HepG2 (cell line): ENCODE measurements around the gene SP9. TPM values are rescaled to one million over a fixed set of nuclear protein-coding genes. Genes with fewer than 3 reads are reported as not detected.

Experiments
- ATF1 ChIP-seq: IDR thresholded peaks from 2 replicates; pipeline ENCODE4 v1.6.1; 2016; ENCODE audit warnings: mild to moderate bottlenecking, control low read depth
- DMAP1 ChIP-seq: IDR thresholded peaks from 2 replicates; pipeline ENCODE4 v1.6.1; 2016
- FLYWCH1 ChIP-seq: sonication (generic); formaldehyde crosslinking; IDR thresholded peaks from 2 replicates; pipeline ENCODE4 v1.8.1; 2023; ENCODE audit warnings: mild to moderate bottlenecking, missing genetic modification reagents
- GLI4 ChIP-seq: sonication (generic); formaldehyde crosslinking; IDR thresholded peaks from 2 replicates; pipeline ENCODE4 v1.5.1; 2020; ENCODE audit warnings: missing genetic modification reagents, mild to moderate bottlenecking, moderate library complexity, borderline replicate concordance
- NKX3-1 ChIP-seq: sonication (generic); formaldehyde crosslinking; IDR thresholded peaks from 2 replicates; pipeline ENCODE4 v1.5.0; 2020; ENCODE audit warnings: missing genetic modification reagents
- SOX6 ChIP-seq, 2 experiments: fragments of 450-650 bp in 1 of 2; sonication (generic) in 1 of 2; formaldehyde crosslinking in 1 of 2; IDR thresholded peaks; 2 replicates each; pipeline versions ENCODE4 v1.4.0 to v1.6.1; 2017 to 2020; ENCODE audit warnings: antibody characterized with exemption in 1 of 2, mild to moderate bottlenecking in 1 of 2, missing genetic modification reagents in 1 of 2
- ZBTB1 ChIP-seq: sonication (generic); formaldehyde crosslinking; IDR thresholded peaks from 2 replicates; pipeline ENCODE4 v1.4.0; 2020; ENCODE audit warnings: missing genetic modification reagents, borderline replicate concordance
- ZNF12 ChIP-seq: sonication (generic); formaldehyde crosslinking; IDR thresholded peaks from 2 replicates; pipeline ENCODE4 v1.5.0; 2020; ENCODE audit warnings: missing genetic modification reagents
- ZNF292 ChIP-seq: sonication (generic); formaldehyde crosslinking; IDR thresholded peaks from 2 replicates; pipeline ENCODE4 v1.8.1; 2022; ENCODE audit warnings: mild to moderate bottlenecking, low read depth, missing genetic modification reagents, borderline replicate concordance
- ZNF530 ChIP-seq: sonication (generic); formaldehyde crosslinking; IDR thresholded peaks from 2 replicates; pipeline ENCODE4 v1.5.0; 2020; ENCODE audit warnings: low read depth, mild to moderate bottlenecking, missing genetic modification reagents
- polyA plus RNA-seq, 8 experiments: library from polyadenylated mRNA; depleted of rRNA in 3 of 8; stranded (reverse) in 7 of 8; unstranded in 1 of 8; fragments of >200 nt; fragmentation: Illumina TruSeq in 4 of 8; extraction: Trizol in 4 of 8; gene quantifications; 2 replicates each; pipeline versions ENCODE4 v1.2.1 to v1.2.3, GENCODE V29; 2011 to 2016; ENCODE audit warnings: low read depth in 4 of 8, missing spikeins in 1 of 8, mixed read lengths in 1 of 8; ENCODE audit not compliant: insufficient read depth in 1 of 8
- total RNA-seq, 5 experiments: library from RNA; depleted of rRNA; stranded (reverse); fragments of >200 nt; fragmentation: Illumina TruSeq; extraction: Trizol; gene quantifications; 2 replicates each; pipeline ENCODE4 v1.2.3, GENCODE V29; 2016; ENCODE audit warnings: low read depth in 1 of 5
- TF ChIP-seq, protein P1 (sequence below): sonication (generic); formaldehyde crosslinking; IDR thresholded peaks from 2 replicates; pipeline ENCODE4 v1.4.0; 2020; ENCODE audit warnings: missing genetic modification reagents
- TF ChIP-seq, protein P2 (sequence below): sonication (generic); formaldehyde crosslinking; IDR thresholded peaks from 2 replicates; pipeline ENCODE4 v1.8.0; 2022; ENCODE audit warnings: missing genetic modification reagents, mild to moderate bottlenecking, inconsistent platforms, borderline replicate concordance
- TF ChIP-seq, protein P3 (sequence below): sonication (generic); formaldehyde crosslinking; IDR thresholded peaks from 2 replicates; pipeline ENCODE4 v1.5.0; 2020; ENCODE audit warnings: missing genetic modification reagents
- TF ChIP-seq, protein P4 (sequence below): sonication (generic); formaldehyde crosslinking; IDR thresholded peaks from 2 replicates; pipeline ENCODE4 v1.5.0; 2020; ENCODE audit warnings: mild to moderate bottlenecking, missing genetic modification reagents
- TF ChIP-seq, protein P5 (sequence below): sonication (generic); formaldehyde crosslinking; IDR thresholded peaks from 2 replicates; pipeline ENCODE4 v1.4.0; 2020; ENCODE audit warnings: missing genetic modification reagents
- TF ChIP-seq, protein P6 (sequence below): sonication (generic); formaldehyde crosslinking; IDR thresholded peaks from 2 replicates; pipeline ENCODE4 v1.4.0; 2020; ENCODE audit warnings: mild to moderate bottlenecking, missing genetic modification reagents

The SP9 gene
- total and polyA plus RNA-seq, 2 of the 13 experiments (the other 11 are each of a cell fraction or from before 2014, with no cell fraction given) = not detected

DNA sequence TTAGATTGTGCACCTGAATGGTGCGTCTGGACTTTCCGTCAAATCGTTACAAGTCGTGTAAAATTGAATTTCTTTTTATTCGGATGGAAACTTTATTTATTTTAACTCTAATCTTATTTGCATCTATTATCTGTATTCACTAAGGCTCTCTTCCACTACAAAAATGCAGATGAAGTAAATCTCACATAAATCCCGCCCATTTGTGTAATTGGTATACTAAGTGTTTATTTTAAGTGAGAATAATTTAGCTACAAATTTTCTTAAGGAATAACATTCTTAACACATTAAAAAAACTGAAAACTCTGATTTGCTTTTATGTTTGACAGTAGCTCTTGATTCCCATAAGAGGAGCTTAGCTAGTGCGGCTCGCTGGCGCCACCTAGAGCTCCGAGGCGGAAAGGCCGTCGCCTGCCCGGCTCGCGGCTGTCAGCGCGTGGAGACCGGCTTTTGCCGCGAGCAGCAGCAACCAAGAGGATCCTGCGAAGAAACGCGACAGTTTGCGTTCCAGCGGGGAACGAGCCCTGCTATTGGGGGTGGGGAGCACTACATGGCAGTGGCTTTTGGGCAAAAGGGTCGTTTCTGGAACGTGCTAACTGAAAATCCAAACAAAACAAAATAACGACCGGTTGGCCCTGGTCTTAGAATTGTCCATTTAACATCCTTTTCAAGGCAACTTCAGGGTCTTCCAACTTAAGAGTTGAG is 6.7 kb downstream of the SP9 start (continued):
- TF ChIP-seq, protein P1, sequence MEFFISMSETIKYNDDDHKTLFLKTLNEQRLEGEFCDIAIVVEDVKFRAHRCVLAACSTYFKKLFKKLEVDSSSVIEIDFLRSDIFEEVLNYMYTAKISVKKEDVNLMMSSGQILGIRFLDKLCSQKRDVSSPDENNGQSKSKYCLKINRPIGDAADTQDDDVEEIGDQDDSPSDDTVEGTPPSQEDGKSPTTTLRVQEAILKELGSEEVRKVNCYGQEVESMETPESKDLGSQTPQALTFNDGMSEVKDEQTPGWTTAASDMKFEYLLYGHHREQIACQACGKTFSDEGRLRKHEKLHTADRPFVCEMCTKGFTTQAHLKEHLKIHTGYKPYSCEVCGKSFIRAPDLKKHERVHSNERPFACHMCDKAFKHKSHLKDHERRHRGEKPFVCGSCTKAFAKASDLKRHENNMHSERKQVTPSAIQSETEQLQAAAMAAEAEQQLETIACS (CRISPR knock-in tag) = no peak
- TF ChIP-seq FLYWCH1 = no peak
- peak; percentile 45; the same call in 1 of the 2 replicates for TF ChIP-seq DMAP1
- TF ChIP-seq, protein P2, sequence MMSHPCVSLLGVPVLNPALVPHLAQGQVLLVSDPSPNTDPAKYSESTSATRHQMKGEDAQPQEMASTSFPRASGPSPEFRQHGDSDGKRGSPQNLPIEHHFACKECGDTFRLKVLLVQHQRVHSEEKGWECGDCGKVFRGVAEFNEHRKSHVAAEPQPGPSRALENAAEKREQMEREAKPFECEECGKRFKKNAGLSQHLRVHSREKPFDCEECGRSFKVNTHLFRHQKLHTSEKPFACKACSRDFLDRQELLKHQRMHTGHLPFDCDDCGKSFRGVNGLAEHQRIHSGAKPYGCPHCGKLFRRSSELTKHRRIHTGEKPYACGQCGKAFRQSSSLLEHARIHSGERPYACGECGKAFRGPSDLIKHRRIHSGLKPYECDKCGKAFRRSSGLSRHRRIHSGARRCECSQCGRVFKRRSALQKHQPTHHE = no peak
- TF ChIP-seq SOX6 (IDR thresholded peaks at IDR 0.05) = no peak
- TF ChIP-seq SOX6 (CRISPR knock-in tag; IDR thresholded peaks at IDR 0.05) = no peak
- TF ChIP-seq, protein P3, sequence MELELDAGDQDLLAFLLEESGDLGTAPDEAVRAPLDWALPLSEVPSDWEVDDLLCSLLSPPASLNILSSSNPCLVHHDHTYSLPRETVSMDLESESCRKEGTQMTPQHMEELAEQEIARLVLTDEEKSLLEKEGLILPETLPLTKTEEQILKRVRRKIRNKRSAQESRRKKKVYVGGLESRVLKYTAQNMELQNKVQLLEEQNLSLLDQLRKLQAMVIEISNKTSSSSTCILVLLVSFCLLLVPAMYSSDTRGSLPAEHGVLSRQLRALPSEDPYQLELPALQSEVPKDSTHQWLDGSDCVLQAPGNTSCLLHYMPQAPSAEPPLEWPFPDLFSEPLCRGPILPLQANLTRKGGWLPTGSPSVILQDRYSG (CRISPR knock-in tag) = no peak
- no peak for TF ChIP-seq ZNF12 (CRISPR knock-in tag)
- peak; percentile 66; the same call in 1 of the 2 replicates for TF ChIP-seq ZNF292 (CRISPR knock-in tag)
- no peak for TF ChIP-seq ATF1 (CRISPR knock-in tag)
- TF ChIP-seq NKX3-1 (CRISPR knock-in tag) = peak; percentile 55; the same call in 1 of the 2 replicates
- TF ChIP-seq, protein P4, sequence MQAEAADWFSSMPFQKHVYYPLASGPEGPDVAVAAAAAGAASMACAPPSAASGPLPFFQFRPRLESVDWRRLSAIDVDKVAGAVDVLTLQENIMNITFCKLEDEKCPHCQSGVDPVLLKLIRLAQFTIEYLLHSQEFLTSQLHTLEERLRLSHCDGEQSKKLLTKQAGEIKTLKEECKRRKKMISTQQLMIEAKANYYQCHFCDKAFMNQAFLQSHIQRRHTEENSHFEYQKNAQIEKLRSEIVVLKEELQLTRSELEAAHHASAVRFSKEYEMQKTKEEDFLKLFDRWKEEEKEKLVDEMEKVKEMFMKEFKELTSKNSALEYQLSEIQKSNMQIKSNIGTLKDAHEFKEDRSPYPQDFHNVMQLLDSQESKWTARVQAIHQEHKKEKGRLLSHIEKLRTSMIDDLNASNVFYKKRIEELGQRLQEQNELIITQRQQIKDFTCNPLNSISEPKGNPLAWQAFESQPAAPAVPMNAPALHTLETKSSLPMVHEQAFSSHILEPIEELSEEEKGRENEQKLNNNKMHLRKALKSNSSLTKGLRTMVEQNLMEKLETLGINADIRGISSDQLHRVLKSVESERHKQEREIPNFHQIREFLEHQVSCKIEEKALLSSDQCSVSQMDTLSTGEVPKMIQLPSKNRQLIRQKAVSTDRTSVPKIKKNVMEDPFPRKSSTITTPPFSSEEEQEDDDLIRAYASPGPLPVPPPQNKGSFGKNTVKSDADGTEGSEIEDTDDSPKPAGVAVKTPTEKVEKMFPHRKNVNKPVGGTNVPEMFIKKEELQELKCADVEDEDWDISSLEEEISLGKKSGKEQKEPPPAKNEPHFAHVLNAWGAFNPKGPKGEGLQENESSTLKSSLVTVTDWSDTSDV (CRISPR knock-in tag) = no peak
- no peak for TF ChIP-seq ZBTB1 (CRISPR knock-in tag)
- no peak for TF ChIP-seq GLI4
- TF ChIP-seq, protein P5, sequence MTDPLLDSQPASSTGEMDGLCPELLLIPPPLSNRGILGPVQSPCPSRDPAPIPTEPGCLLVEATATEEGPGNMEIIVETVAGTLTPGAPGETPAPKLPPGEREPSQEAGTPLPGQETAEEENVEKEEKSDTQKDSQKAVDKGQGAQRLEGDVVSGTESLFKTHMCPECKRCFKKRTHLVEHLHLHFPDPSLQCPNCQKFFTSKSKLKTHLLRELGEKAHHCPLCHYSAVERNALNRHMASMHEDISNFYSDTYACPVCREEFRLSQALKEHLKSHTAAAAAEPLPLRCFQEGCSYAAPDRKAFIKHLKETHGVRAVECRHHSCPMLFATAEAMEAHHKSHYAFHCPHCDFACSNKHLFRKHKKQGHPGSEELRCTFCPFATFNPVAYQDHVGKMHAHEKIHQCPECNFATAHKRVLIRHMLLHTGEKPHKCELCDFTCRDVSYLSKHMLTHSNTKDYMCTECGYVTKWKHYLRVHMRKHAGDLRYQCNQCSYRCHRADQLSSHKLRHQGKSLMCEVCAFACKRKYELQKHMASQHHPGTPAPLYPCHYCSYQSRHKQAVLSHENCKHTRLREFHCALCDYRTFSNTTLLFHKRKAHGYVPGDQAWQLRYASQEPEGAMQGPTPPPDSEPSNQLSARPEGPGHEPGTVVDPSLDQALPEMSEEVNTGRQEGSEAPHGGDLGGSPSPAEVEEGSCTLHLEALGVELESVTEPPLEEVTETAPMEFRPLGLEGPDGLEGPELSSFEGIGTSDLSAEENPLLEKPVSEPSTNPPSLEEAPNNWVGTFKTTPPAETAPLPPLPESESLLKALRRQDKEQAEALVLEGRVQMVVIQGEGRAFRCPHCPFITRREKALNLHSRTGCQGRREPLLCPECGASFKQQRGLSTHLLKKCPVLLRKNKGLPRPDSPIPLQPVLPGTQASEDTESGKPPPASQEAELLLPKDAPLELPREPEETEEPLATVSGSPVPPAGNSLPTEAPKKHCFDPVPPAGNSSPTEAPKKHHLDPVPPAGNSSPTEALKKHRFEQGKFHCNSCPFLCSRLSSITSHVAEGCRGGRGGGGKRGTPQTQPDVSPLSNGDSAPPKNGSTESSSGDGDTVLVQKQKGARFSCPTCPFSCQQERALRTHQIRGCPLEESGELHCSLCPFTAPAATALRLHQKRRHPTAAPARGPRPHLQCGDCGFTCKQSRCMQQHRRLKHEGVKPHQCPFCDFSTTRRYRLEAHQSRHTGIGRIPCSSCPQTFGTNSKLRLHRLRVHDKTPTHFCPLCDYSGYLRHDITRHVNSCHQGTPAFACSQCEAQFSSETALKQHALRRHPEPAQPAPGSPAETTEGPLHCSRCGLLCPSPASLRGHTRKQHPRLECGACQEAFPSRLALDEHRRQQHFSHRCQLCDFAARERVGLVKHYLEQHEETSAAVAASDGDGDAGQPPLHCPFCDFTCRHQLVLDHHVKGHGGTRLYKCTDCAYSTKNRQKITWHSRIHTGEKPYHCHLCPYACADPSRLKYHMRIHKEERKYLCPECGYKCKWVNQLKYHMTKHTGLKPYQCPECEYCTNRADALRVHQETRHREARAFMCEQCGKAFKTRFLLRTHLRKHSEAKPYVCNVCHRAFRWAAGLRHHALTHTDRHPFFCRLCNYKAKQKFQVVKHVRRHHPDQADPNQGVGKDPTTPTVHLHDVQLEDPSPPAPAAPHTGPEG (CRISPR knock-in tag) = 0 out of 2 replicates have a peak, but pooled peaks have one; percentile 38
- TF ChIP-seq ZNF530 = no peak
- TF ChIP-seq, protein P6, sequence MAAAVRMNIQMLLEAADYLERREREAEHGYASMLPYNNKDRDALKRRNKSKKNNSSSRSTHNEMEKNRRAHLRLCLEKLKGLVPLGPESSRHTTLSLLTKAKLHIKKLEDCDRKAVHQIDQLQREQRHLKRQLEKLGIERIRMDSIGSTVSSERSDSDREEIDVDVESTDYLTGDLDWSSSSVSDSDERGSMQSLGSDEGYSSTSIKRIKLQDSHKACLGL (CRISPR knock-in tag) = peak; percentile 42; the same call in 1 of the 2 replicates
